ENCODE measurements around the gene ST7.

Gene ST7

DNA sequence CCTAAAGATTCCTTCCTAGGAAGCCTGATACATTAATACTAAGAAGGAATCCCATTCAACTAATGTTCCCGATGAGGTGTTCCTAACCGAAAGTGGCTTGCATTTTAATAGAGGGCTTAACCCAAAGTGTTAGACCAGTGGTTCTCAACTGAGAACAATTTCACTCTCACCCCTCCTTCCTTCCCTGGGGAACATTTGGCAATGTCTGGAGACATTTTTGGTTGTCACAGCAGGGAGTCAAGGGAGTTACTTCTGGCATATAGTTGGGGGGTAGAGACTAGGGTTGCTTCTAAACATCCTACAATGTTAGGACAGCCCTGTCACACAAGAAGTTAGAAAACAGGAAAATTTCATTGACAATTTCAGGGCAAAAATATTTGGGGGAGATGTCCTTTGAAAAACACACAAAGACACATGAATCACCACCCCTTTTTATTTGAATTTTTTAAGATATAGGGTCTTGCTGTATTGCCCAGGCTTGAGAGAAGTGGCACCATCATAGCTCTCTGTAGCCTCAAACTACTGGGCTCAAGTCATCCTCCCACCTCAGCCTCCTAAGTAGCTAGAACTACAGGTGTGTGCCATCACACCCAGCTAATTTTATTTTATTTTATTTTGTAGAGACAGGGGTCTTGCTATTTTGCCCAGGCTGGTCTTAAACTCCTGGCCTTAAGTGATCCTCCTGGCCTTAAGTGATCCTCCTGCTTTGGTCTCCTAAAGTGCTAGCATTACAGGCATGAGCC lies 318.9 kb downstream of the ST7 start:
- Histone ChIP-seq H3K4me3 (replicated peaks; ENCODE audit: low read depth, low read length) (no peak overlapping the region), H3K27me3 (replicated peaks; ENCODE audit: control insufficient read depth, insufficient read depth, low read length) (no peaks in the 10 kb centered on the region), H3K36me3 (ENCODE audit: control insufficient read depth, insufficient read depth, low read length) (no peaks in the 10 kb centered on the region)
- DNase-seq (ENCODE audit: extremely low read depth, insufficient read length): no peak
- TF ChIP-seq, protein P1, sequence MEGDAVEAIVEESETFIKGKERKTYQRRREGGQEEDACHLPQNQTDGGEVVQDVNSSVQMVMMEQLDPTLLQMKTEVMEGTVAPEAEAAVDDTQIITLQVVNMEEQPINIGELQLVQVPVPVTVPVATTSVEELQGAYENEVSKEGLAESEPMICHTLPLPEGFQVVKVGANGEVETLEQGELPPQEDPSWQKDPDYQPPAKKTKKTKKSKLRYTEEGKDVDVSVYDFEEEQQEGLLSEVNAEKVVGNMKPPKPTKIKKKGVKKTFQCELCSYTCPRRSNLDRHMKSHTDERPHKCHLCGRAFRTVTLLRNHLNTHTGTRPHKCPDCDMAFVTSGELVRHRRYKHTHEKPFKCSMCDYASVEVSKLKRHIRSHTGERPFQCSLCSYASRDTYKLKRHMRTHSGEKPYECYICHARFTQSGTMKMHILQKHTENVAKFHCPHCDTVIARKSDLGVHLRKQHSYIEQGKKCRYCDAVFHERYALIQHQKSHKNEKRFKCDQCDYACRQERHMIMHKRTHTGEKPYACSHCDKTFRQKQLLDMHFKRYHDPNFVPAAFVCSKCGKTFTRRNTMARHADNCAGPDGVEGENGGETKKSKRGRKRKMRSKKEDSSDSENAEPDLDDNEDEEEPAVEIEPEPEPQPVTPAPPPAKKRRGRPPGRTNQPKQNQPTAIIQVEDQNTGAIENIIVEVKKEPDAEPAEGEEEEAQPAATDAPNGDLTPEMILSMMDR (IDR thresholded peaks at IDR 0.05; ENCODE audit: insufficient read depth, low read length, poor library complexity, severe bottlenecking): no peak

DNA sequence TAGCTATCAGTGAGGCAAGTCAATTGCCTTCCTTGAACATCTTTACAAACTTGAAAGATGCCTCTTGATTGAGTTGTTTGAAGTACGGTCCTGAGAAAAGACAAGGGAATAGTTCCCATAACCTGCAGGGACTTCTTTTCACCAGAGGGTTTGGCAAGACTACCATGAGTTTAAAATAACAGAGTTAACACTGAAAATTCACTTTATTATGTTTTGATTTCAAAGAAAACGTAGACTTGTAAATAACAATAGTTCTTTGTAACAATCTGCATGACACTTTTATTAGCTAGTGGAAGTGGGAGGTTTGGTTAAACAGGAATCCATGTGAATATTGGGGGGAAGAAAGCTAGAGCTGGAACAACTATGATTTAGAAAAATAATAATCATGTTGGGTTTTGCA lies 320.0 kb downstream of the ST7 start:
- TF ChIP-seq, protein P1 (IDR thresholded peaks at IDR 0.05; ENCODE audit: insufficient read depth, low read length, poor library complexity, severe bottlenecking): no peak
- Histone ChIP-seq H3K27me3 (replicated peaks; ENCODE audit: control insufficient read depth, insufficient read depth, low read length) (no peaks in the 10 kb centered on the region), H3K36me3 (ENCODE audit: control insufficient read depth, insufficient read depth, low read length) (no peaks in the 10 kb centered on the region), H3K4me3 (replicated peaks; ENCODE audit: low read depth, low read length) (no peak overlapping the region)
- DNase-seq (ENCODE audit: extremely low read depth, insufficient read length): no peak

DNA sequence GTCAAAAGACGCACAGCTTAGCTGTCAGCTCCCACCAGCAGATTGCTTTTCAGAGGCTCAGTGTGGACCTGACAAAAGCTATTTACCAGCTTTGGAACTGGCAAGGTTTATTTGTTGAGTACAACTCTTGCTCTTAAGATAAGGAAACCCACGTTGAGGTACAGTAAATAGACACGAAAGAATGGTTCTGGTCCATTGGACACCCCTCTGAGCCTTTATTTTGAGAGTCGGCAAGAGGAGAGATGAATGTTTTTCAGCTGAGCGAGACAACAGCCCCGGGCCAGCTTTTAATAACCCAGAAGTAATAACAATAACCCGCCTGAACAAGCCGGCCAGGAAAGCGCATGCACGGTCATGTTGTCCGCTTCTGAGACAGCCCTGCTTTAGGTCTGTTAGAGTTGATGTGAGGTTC lies 320.5 kb downstream of the ST7 start:
- no peak for DNase-seq (ENCODE audit: extremely low read depth, insufficient read length)
- Histone ChIP-seq H3K27me3 (replicated peaks; ENCODE audit: control insufficient read depth, insufficient read depth, low read length) (no peaks in the 10 kb centered on the region), H3K4me3 (replicated peaks; ENCODE audit: low read depth, low read length) (no peak overlapping the region), H3K36me3 (ENCODE audit: control insufficient read depth, insufficient read depth, low read length) (no peaks in the 10 kb centered on the region)
- TF ChIP-seq, protein P1 (IDR thresholded peaks at IDR 0.05; ENCODE audit: insufficient read depth, low read length, poor library complexity, severe bottlenecking): no peak

DNA sequence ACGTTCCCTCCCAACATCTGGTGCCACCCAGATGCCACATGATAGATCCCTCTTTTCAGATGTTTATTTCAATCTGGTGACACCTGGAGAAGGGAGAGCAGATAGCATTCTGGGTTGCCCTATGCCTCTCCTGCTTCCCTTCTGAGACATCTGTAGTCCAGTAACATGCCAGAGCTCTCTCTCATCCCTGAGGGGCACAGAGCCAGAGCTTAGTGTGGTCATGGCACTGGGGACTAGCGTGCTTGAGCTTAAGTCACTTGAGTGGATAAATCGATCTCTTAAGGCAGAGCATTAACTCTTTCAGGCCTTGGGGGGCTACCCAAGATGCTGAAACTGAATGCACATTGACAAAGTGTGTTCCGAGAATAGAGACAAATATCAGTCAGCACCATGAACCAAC lies 321.6 kb downstream of the ST7 start:
- TF ChIP-seq, protein P1 (IDR thresholded peaks at IDR 0.05; ENCODE audit: insufficient read depth, low read length, poor library complexity, severe bottlenecking): no peak

DNA sequence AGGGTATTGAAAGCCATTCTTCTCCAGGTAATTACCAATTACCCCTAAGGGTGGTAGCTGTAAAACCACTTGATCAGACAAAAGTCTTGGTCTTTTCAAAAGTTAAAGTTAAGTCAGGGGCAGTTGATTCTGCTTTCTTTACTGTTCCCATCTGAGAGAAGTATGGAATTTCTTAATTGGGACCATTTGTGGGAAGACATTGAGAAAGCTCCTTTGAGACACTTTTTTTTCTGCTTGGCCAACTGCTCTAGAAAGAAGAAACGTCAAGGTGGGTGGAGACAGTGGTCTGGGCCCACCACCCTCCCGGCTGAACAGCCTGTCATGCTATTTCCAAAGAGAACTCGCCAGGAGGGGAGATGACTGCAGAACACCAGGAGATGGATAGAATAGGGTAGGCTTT lies 324.3 kb downstream of the ST7 start:
- no peaks in the 10 kb centered on the region for H3K27me3 ChIP-seq (replicated peaks; ENCODE audit: control insufficient read depth, insufficient read depth, low read length)
- no peak for DNase-seq (ENCODE audit: extremely low read depth, insufficient read length)
- no peaks in the 10 kb centered on the region for H3K36me3 ChIP-seq (ENCODE audit: control insufficient read depth, insufficient read depth, low read length)
- H3K4me3 ChIP-seq (replicated peaks; ENCODE audit: low read depth, low read length): no peak overlapping the region
- TF ChIP-seq, protein P1 (IDR thresholded peaks at IDR 0.05; ENCODE audit: insufficient read depth, low read length, poor library complexity, severe bottlenecking): no peak

More for the DNA sequence above, 321.6 kb downstream of the ST7 start:
- Histone ChIP-seq H3K4me3 (replicated peaks; ENCODE audit: low read depth, low read length) (no peak overlapping the region), H3K27me3 (replicated peaks; ENCODE audit: control insufficient read depth, insufficient read depth, low read length) (no peaks in the 10 kb centered on the region), H3K36me3 (ENCODE audit: control insufficient read depth, insufficient read depth, low read length) (no peaks in the 10 kb centered on the region)
- no peak for DNase-seq (ENCODE audit: extremely low read depth, insufficient read length)
